ENCODE data around the gene SCN5A.

Gene SCN5A

GRCh38 chr3:38578551-38578950 lies 70.9 kb downstream of the SCN5A start:
- Histone ChIP-seq H3K27me3 (ENCODE audit: insufficient read depth, low read depth, severe bottlenecking) (no peaks in the 10 kb centered on the region), H3K36me3 (no peaks in the 10 kb centered on the region)

DNA sequence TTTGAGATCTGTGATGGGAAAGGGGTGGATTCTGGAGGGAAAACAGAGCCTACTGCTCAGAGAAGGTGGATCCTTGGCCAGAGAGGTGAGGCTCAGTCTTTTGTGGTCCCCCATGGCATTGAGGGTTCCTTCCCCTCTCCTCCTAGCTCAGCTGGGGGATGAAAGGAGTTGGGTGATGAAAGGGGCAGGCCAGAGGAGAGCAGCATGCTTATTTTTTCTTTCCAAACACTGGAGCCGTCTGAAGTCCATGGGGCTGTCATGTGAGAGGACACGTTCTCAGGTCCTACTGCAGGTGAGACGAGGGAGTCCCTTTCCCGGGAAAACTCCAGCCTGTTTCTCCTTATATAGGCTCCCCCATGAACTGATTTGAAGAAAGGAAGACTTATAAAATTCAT lies 71.4 kb downstream of the SCN5A start:
- TF ChIP-seq, protein P1, sequence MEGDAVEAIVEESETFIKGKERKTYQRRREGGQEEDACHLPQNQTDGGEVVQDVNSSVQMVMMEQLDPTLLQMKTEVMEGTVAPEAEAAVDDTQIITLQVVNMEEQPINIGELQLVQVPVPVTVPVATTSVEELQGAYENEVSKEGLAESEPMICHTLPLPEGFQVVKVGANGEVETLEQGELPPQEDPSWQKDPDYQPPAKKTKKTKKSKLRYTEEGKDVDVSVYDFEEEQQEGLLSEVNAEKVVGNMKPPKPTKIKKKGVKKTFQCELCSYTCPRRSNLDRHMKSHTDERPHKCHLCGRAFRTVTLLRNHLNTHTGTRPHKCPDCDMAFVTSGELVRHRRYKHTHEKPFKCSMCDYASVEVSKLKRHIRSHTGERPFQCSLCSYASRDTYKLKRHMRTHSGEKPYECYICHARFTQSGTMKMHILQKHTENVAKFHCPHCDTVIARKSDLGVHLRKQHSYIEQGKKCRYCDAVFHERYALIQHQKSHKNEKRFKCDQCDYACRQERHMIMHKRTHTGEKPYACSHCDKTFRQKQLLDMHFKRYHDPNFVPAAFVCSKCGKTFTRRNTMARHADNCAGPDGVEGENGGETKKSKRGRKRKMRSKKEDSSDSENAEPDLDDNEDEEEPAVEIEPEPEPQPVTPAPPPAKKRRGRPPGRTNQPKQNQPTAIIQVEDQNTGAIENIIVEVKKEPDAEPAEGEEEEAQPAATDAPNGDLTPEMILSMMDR (IDR thresholded peaks at IDR 0.05; ENCODE audit: low read depth, low read length) = no peak

More at GRCh38 chr3:38578551-38578950, 70.9 kb downstream of the SCN5A start:
- Histone ChIP-seq H3K4me3 (ENCODE audit: low read depth, low read length) (no peak overlapping the region), H3K27ac (no peak overlapping the region), H3K9me3 (ENCODE audit: severe bottlenecking) (no peaks in the 10 kb centered on the region)
- TF ChIP-seq, protein P1 (IDR thresholded peaks at IDR 0.05; ENCODE audit: low read depth, low read length) = no peak
- DNase-seq = no peak

DNA sequence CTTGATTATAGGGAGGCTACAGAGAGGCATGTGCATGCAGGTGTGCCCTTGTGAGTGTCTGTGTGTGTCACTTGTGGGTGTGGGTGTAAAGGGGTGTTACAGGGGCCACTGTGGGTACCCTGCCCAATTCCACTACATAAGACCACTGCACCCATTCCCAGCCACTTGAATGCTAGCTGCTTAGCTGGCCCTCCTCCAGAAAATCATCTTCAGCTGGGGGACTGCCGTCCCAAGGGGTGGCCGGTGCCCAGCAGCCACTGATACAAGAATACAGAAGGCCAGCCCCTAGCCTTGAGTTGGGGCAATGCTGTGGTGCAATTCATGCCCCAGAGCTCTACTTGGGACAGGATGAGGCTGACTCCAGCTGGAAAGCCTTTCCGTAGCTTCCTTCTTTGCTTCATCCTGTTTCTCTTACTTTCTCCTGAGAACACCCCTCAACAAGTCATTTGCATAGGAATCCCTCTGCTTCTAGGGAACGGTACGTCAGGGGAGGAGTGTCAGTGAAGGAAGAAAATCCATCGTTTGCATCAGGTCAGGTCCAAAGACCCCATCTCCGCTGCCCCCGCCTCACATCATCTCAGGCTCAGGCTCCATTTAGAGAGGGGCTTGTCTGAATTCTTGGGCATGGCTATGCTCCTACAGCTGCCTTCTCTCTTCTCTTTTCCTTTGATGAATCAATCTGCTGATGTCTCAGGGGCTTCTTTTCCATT lies 72.0 kb downstream of the SCN5A start:
- no peaks in the 10 kb centered on the region for H3K36me3 ChIP-seq
- H3K4me3 ChIP-seq (ENCODE audit: low read depth, low read length) = no peak overlapping the region
- no peak for DNase-seq
- H3K27ac ChIP-seq = no peak overlapping the region
- no peaks in the 10 kb centered on the region for H3K9me3 ChIP-seq (ENCODE audit: severe bottlenecking)
- H3K27me3 ChIP-seq (ENCODE audit: insufficient read depth, low read depth, severe bottlenecking) = no peaks in the 10 kb centered on the region
- TF ChIP-seq, protein P1 (IDR thresholded peaks at IDR 0.05; ENCODE audit: low read depth, low read length) = no peak

More for the DNA sequence above, 71.4 kb downstream of the SCN5A start:
- H3K27me3 ChIP-seq (ENCODE audit: insufficient read depth, low read depth, severe bottlenecking) = no peaks in the 10 kb centered on the region
- DNase-seq = no peak
- H3K9me3 ChIP-seq (ENCODE audit: severe bottlenecking) = no peaks in the 10 kb centered on the region
- H3K36me3 ChIP-seq = no peaks in the 10 kb centered on the region
- no peak overlapping the region for H3K27ac ChIP-seq
- no peak overlapping the region for H3K4me3 ChIP-seq (ENCODE audit: low read depth, low read length)

DNA sequence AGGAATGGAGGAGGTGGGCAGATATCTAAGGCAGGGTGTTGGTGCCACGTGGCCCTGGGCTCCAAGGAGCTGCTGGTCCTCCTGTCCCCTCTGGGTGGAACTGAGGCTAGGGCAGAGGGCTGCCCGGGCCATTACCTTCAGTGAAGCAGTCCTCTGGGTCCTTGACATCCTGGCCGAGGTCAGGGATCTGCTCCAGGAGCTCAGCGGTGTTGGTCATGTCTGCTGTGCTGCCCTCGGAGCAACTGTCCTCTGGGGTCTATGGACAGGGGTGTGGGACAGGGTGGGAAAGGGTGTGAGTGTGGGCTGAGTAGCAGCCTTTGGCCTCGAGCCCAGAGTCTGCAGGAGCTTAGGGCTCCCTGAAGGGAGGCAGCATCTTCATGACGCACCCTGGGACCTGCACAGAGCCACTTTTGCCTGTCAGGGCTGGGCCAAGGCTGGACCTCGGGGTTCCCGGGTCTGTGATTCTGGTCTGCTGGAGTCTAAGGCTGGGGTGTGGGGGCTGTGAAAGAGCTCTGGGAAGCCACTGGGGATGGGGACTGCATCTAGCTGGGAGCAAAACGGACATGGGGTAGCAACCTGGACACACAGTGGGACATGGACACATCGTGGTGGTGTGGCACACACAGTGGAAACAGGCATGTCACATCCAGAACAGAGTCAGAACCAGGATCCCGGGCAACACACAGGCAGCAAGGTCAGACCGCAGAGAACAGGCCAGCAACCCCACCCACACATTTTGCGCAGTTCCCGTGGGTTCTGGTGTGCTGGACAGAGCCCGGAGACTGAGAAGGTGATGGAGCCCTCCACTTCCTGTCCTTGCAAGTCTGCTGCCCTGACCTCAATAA lies 72.7 kb downstream of the SCN5A start:
- no peak overlapping the region for H3K27ac ChIP-seq
- no peaks in the 10 kb centered on the region for H3K36me3 ChIP-seq
- no peaks in the 10 kb centered on the region for H3K9me3 ChIP-seq (ENCODE audit: severe bottlenecking)
- TF ChIP-seq, protein P1 (IDR thresholded peaks at IDR 0.05; ENCODE audit: low read depth, low read length) = no peak
- DNase-seq = no peak
- H3K27me3 ChIP-seq (ENCODE audit: insufficient read depth, low read depth, severe bottlenecking) = no peaks in the 10 kb centered on the region
- H3K4me3 ChIP-seq (ENCODE audit: low read depth, low read length) = no peak overlapping the region

DNA sequence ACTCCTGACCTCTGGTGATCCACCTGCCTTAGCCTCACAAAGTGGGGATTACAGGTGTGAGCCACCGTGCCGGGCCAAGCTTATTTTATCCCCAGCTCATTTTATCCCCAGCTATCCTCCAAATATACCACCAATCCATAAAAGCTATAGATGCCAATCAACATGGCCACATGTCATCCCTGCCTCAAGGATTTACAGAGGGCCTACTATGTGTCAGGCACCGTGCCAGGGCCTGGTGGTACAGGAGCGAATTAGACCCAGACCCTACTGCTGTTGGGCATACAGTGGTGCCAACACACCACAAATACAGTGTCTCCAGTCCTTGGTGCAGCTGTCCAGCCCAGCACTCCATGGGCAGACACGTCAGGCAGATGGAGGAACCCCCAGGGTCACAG lies 73.4 kb downstream of the SCN5A start:
- TF ChIP-seq, protein P1 (IDR thresholded peaks at IDR 0.05; ENCODE audit: low read depth, low read length) = no peak
- Histone ChIP-seq H3K27ac (no peak overlapping the region), H3K9me3 (ENCODE audit: severe bottlenecking) (no peaks in the 10 kb centered on the region), H3K4me3 (ENCODE audit: low read depth, low read length) (no peak overlapping the region), H3K27me3 (ENCODE audit: insufficient read depth, low read depth, severe bottlenecking) (no peaks in the 10 kb centered on the region), H3K36me3 (no peaks in the 10 kb centered on the region)
- DNase-seq = peak; percentile 0
